Stomach (tissue), 9 donors: Measurements from ENCODE around the gene GALK2. TPM values are rescaled to one million over a fixed set of nuclear protein-coding genes. Genes with fewer than 3 reads are reported as not detected.

ENCODE experiments used
- DNase-seq, 2 donors: peaks; one replicate each; pipeline versions ENCODE4 v3.0.0 to v3.0.0-alpha.2; 2013 to 2019
- H3K27ac ChIP-seq, 5 donors: fragments of 200-600 bp in 4 of 5; sonication (generic) in 4 of 5; one replicate each; pipeline ENCODE4 v1.5.1; 2013 to 2019; ENCODE audit warnings: mild to moderate bottlenecking in 1 of 5, moderate library complexity in 1 of 5
- H3K27me3 ChIP-seq, 3 donors: fragments of 200-600 bp; sonication (generic); one replicate each; pipeline ENCODE4 v1.5.1; 2017 to 2019; ENCODE audit warnings: mixed run types in 1 of 3
- H3K36me3 ChIP-seq, 4 donors: fragments of 200-600 bp; sonication (generic); 1 replicate in 3 of 4; 2 replicates in 1 of 4; pipeline ENCODE4 v1.5.1; 2016 to 2019
- H3K4me1 ChIP-seq, 4 donors: fragments of 200-600 bp; sonication (generic); one replicate each; pipeline ENCODE4 v1.5.1; 2016 to 2019
- H3K4me3 ChIP-seq, 4 donors: fragments of 200-600 bp; sonication (generic) in 3 of 4; one replicate each; pipeline ENCODE4 v1.5.1; 2016 to 2019; ENCODE audit warnings: mild to moderate bottlenecking in 1 of 4
- H3K9me3 ChIP-seq, 4 donors: fragments of 200-600 bp; sonication (generic); one replicate each; pipeline ENCODE4 v1.5.1; 2016 to 2019
- EP300 ChIP-seq: sonication (generic); formaldehyde crosslinking; IDR thresholded peaks from one replicate; pipeline ENCODE4 v1.6.1; 2017; ENCODE audit warnings: antibody characterized with exemption
- POLR2A ChIP-seq, 4 donors: fragments of 450-650 bp; IDR thresholded peaks; one replicate each; pipeline ENCODE4 v1.6.1; 2016; ENCODE audit warnings: antibody characterized with exemption in 4 of 4, control low read depth in 2 of 4, mild to moderate bottlenecking in 1 of 4, moderate library complexity in 1 of 4
- POLR2AphosphoS5 ChIP-seq, 3 donors: sonication (generic); formaldehyde crosslinking; IDR thresholded peaks; one replicate each; pipeline ENCODE4 v1.6.1; 2016; ENCODE audit warnings: antibody characterized with exemption in 3 of 3
- WGBS, 5 donors: extraction: QIAGEN DNeasy Blood & Tissue Kit in 3 of 5; methylation state at CpG; one replicate each; pipeline versions ENCODE4 v1.1.5 to v1.1.7; 2013 to 2018; 5-methylcytosine and 5-hydroxymethylcytosine counted together
- intact Hi-C: fragments of 100-400 bp; cut with DNase I; formaldehyde crosslinking; loops from one replicate; pipeline ENCODE4 v1.15.1; 2023; ENCODE audit warnings: low total_unique reads
- polyA plus RNA-seq, 3 donors: library from polyadenylated mRNA; stranded (reverse); fragments of 200-250 nt; gene quantifications; one replicate each; pipeline ENCODE4 v1.2.3, GENCODE V29; 2013
- total RNA-seq, 5 donors: library from RNA; depleted of rRNA; stranded (reverse); fragments of >200 nt; gene quantifications; one replicate each; pipeline versions ENCODE4 v1.1.0 to v1.2.3, GENCODE V29; 2014 to 2016
- TF ChIP-seq, protein P1 (sequence below), 7 experiments: fragments of 450-650 bp in 4 of 7; fragments of 200-600 bp in 3 of 7; sonication (generic) in 3 of 7; IDR thresholded peaks; one replicate each; pipeline ENCODE4 v1.5.1; 2016 to 2019; ENCODE audit warnings: antibody characterized with exemption in 7 of 7, control low read depth in 2 of 7, mild to moderate bottlenecking in 1 of 7
- donor health status: healthy with polysubstance abuse.
- donor health status: Bipolar disorder and iron deficiency.
- donor health status: healthy.

The GALK2 gene
- total and polyA plus RNA-seq, 8 donors, result 9.6 to 149 (median 20.8) TPM

DNA sequence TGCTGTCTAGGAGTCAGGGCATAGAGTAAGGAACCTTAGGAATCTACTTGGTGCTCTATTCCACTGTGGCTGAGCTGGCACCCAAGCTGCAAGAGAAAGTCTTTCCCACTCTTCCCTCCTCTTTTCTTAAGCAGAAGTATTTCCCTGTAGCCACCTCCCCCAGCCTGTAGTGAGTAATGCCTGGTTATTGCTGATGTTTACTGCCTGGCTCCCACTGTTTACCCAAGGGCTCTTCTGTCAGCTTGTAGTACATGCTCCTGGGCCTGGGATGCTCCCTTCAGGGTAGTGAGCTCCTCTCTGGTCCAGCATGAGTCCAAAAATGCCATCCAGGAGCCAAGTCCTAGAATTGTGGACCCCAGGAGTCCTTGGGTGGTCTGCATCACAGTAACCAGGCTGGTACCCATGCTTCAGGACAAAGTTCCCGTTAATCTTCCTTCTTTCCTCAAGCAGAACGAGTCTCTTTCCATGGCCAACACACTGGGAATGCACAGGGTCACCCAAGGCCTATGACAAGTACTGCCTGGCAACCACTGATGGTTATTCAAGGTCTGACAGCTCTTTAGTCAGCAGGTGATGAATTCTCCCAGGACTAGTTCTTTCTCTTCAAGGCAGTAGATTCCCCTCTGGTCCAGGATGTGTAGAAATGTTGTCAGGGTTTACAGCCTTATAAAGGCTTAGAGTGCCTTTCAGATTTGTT lies 17.6 kb downstream of the GALK2 start:
- no peak for DNase-seq
- no peaks in the 10 kb centered on the region for H3K9me3 ChIP-seq
- no peak overlapping the region for H3K4me3 ChIP-seq
- H3K27ac ChIP-seq, result no peak overlapping the region
- WGBS, 5 donors, result 78 to 89% (median 83%) methylated on average over 2 of the region's 2 CpGs
- peaks cover 0 to 5% (median 0%) of the 10 kb centered on the region in 4 donors for H3K4me1 ChIP-seq
- intact Hi-C loops, result no loop called here
- no peak for TF ChIP-seq EP300
- TF ChIP-seq, protein P1, sequence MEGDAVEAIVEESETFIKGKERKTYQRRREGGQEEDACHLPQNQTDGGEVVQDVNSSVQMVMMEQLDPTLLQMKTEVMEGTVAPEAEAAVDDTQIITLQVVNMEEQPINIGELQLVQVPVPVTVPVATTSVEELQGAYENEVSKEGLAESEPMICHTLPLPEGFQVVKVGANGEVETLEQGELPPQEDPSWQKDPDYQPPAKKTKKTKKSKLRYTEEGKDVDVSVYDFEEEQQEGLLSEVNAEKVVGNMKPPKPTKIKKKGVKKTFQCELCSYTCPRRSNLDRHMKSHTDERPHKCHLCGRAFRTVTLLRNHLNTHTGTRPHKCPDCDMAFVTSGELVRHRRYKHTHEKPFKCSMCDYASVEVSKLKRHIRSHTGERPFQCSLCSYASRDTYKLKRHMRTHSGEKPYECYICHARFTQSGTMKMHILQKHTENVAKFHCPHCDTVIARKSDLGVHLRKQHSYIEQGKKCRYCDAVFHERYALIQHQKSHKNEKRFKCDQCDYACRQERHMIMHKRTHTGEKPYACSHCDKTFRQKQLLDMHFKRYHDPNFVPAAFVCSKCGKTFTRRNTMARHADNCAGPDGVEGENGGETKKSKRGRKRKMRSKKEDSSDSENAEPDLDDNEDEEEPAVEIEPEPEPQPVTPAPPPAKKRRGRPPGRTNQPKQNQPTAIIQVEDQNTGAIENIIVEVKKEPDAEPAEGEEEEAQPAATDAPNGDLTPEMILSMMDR (IDR thresholded peaks at IDR 0.05), result no peak
- no peak for TF ChIP-seq POLR2AphosphoS5 (IDR thresholded peaks at IDR 0.05)
- no peak for TF ChIP-seq POLR2A (IDR thresholded peaks at IDR 0.05)
- no peaks in the 10 kb centered on the region for H3K27me3 ChIP-seq
- H3K36me3 ChIP-seq, result peaks cover 0 to 7% (median 0%) of the 10 kb centered on the region in 4 donors

DNA sequence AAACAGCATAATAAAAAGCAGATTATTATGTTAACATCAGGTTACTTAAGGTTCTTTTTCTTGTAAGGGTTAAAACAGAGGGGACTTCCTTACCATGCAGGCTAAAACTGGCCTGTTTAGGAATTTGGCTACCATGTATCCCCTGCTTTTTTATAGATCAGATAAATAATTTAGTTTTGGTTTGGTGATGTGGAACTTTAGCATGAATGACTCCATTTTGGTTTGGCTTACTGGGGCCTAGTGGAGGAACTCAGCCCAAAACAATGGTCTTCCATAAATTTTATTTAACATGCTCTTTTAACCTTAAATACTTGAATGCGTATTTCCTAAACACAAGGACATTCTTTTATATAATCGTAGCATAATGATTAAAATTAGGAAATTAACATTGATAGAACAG lies 18.9 kb downstream of the GALK2 start:
- Histone ChIP-seq H3K9me3 (no peaks in the 10 kb centered on the region), H3K36me3 (peaks cover 0 to 7% (median 0%) of the 10 kb centered on the region in 4 donors), H3K27ac (no peak overlapping the region), H3K4me1 (peaks cover 0 to 5% (median 0%) of the 10 kb centered on the region in 4 donors), H3K4me3 (no peak overlapping the region), H3K27me3 (no peaks in the 10 kb centered on the region)
- no peak for DNase-seq
- intact Hi-C loops, result no loop called here
- WGBS, 5 donors, result 95 to 99% (median 98%) methylated on average over 2 of the region's 2 CpGs
- TF ChIP-seq POLR2A (IDR thresholded peaks at IDR 0.05) (no peak), POLR2AphosphoS5 (IDR thresholded peaks at IDR 0.05) (no peak), EP300 (no peak)
- TF ChIP-seq, protein P1 (IDR thresholded peaks at IDR 0.05), result no peak

DNA sequence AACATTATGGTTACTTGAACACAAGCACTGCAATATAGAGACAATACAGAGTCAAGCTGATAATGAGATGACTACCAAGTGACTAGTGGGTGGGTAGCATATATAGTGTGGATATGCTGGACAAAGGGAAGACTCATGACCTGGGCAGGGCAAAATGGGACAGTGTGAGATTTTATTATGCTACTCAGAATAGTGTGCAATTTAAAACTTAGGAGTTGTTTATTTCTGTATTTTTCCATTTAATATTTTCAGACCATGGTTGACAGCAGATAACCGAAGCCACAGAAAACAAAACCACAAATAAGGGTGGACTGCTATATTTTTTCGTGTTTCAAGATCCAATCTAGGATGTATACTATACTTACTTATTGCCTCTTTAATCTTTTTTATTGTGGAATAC lies 19.6 kb downstream of the GALK2 start:
- Histone ChIP-seq H3K4me3 (no peak overlapping the region), H3K27me3 (no peaks in the 10 kb centered on the region), H3K27ac (no peak overlapping the region), H3K4me1 (peaks cover 0 to 5% (median 0%) of the 10 kb centered on the region in 4 donors), H3K36me3 (peaks cover 0 to 7% (median 0%) of the 10 kb centered on the region in 4 donors), H3K9me3 (no peaks in the 10 kb centered on the region)
- TF ChIP-seq EP300, result no peak
- TF ChIP-seq, protein P1 (IDR thresholded peaks at IDR 0.05), result no peak
- TF ChIP-seq POLR2AphosphoS5 (IDR thresholded peaks at IDR 0.05), result no peak
- no peak for TF ChIP-seq POLR2A (IDR thresholded peaks at IDR 0.05)
- intact Hi-C loops, result no loop called here
- no peak for DNase-seq
- WGBS, 5 donors, result 82 to 95% (median 87%) methylated on average over 2 of the region's 2 CpGs

DNA sequence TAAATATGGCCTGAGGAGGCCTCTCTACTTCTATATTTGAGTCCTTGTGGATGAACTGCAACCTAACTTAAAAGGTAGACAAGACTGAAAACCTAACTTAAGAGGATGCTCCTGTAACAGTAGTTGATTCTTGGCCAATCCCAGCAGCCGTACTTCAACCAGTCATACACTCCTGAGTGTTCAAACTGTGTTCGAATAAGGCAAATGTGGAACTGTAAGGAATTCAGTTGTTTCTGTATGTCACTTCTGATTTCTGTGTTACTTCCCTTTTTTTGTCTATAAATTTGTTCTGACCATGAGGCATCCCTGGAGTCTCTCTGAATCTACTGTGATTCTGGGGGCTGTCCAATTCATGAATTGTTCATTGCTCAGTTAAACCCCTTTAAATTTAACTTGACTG lies 20.5 kb downstream of the GALK2 start:
- Histone ChIP-seq H3K9me3 (no peaks in the 10 kb centered on the region), H3K27ac (no peak overlapping the region), H3K4me1 (peaks cover 0 to 5% (median 1%) of the 10 kb centered on the region in 4 donors), H3K27me3 (no peaks in the 10 kb centered on the region), H3K4me3 (no peak overlapping the region), H3K36me3 (peaks cover 0 to 7% (median 0%) of the 10 kb centered on the region in 4 donors)
- WGBS, 5 donors, result 83 to 88% (median 87%) methylated on average over 2 of the region's 2 CpGs
- TF ChIP-seq EP300 (no peak), POLR2A (IDR thresholded peaks at IDR 0.05) (no peak), POLR2AphosphoS5 (IDR thresholded peaks at IDR 0.05) (no peak)
- TF ChIP-seq, protein P1 (IDR thresholded peaks at IDR 0.05), result no peak
- DNase-seq, result no peak
- intact Hi-C loops, result no loop called here
